K562 (cell line): Measurements from ENCODE around the gene SLC30A4. TPM values are rescaled to one million over a fixed set of nuclear protein-coding genes. Genes with fewer than 3 reads are reported as not detected.

Experiments used
- CREB3L1 ChIP-seq: fragments of 450-650 bp; IDR thresholded peaks from 2 replicates; pipeline ENCODE4 v1.6.1; 2014; ENCODE audit warnings: low read depth, mild to moderate bottlenecking, moderate library complexity, borderline replicate concordance
- MGA ChIP-seq: fragments of 450-650 bp; IDR thresholded peaks from 2 replicates; pipeline ENCODE4 v1.6.1; 2016; ENCODE audit warnings: mild to moderate bottlenecking, moderate library complexity
- POLR2A ChIP-seq: fragments of 450-650 bp; conservative IDR thresholded peaks from 2 replicates; pipeline ENCODE4 v1.6.1; 2016
- PTTG1 ChIP-seq: fragments of 450-650 bp; IDR thresholded peaks from 2 replicates; pipeline ENCODE4 v1.6.1; 2016; ENCODE audit warnings: low read depth, mild to moderate bottlenecking, missing genetic modification characterization, missing compliant biosample characterization
- RCOR1 ChIP-seq, 2 experiments: IDR thresholded peaks; 2 replicates each; pipeline ENCODE4 v1.6.1; 2012; ENCODE audit warnings: low read depth in 2 of 2, low read length in 2 of 2, borderline replicate concordance in 1 of 2, improper control_type of control experiment in 1 of 2
- SAP30 ChIP-seq: fragments of 200-600 bp; sonication (generic); IDR thresholded peaks from 2 replicates; pipeline ENCODE4 v1.6.1; 2012; ENCODE audit warnings: borderline replicate concordance, low read depth, mild to moderate bottlenecking, moderate library complexity, low read length, control low read depth, inconsistent platforms; ENCODE audit not compliant: insufficient read depth, poor library complexity, severe bottlenecking
- SUPT5H ChIP-seq: fragments of 450-650 bp; IDR thresholded peaks from 2 replicates; pipeline ENCODE4 v1.6.1; 2016
- ZBTB12 ChIP-seq: fragments of 250-450 bp; sonication (Bioruptor Pico); IDR thresholded peaks from 2 replicates; pipeline ENCODE4 v1.4.0; 2020
- ZNF395 ChIP-seq: fragments of 200-800 bp; sonication (Bioruptor generic); IDR thresholded peaks from 2 replicates; pipeline ENCODE4 v1.6.1; 2017; ENCODE audit warnings: missing genetic modification characterization, missing compliant biosample characterization
- ZNF445 ChIP-seq: fragments of 250-450 bp; sonication (Bioruptor Pico); IDR thresholded peaks from 2 replicates; pipeline ENCODE4 v1.4.0; 2020; ENCODE audit warnings: low read depth, mild to moderate bottlenecking, moderate library complexity
- polyA plus RNA-seq, 8 experiments: library from polyadenylated mRNA; depleted of rRNA in 4 of 8; stranded (reverse) in 5 of 8; unstranded in 3 of 8; fragments of >200 nt; fragmentation: Nextera tagmentation in 2 of 8; fragmentation: Illumina TruSeq in 1 of 8; extraction: Ambion mirVana in 2 of 8; extraction: Trizol in 1 of 8; gene quantifications; 2 replicates each; pipeline versions ENCODE4 v1.2.1 to v1.2.3, GENCODE V29; 2011 to 2014; ENCODE audit warnings: inconsistent platforms in 1 of 8, missing spikeins in 1 of 8
- total RNA-seq, 7 experiments: library from RNA; depleted of rRNA in 6 of 7; stranded (reverse); fragments of >200 nt in 6 of 7; fragmentation: Illumina TruSeq in 2 of 7; extraction: Trizol in 2 of 7; gene quantifications; 2 replicates each; pipeline versions ENCODE4 v1.2.1 to v1.2.3, GENCODE V29; 2011 to 2021; ENCODE audit warnings: low replicate concordance in 1 of 7

SLC30A4 gene
- total and polyA plus RNA-seq, 9 of the 15 experiments (the other 6 are each of a cell fraction or from before 2014, with no cell fraction given) = 0.21 to 0.73 (median 0.36) TPM

GRCh38 chr15:45548753-45549520 is 26.4 kb upstream of the SLC30A4 start (continued):
- TF ChIP-seq CREB3L1 (peak; percentile 42; the same call in 1 of the 2 replicates), PTTG1 (tag) (no peak), RCOR1 (IDR thresholded peaks at IDR 0.05; ENCODE audit: borderline replicate concordance in 1 of 2, low read depth in 2 of 2, low read length in 2 of 2) (peak in 1 of 2 experiments; percentile 16; a peak in 1 of 4 replicates), POLR2A (peak; percentile 80), ZNF445 (CRISPR knock-in tag) (no peak), ZNF395 (CRISPR knock-in tag) (peak; percentile 62; the same call in 1 of the 2 replicates), SAP30 (no peak), ZBTB12 (CRISPR knock-in tag) (peak; percentile 71), SUPT5H (peak; percentile 60; the same call in 1 of the 2 replicates), MGA (peak; percentile 63)
